Heart right ventricle (tissue), 16 donors: ENCODE measurements around the gene ZCCHC7. TPM values are rescaled to one million over a fixed set of nuclear protein-coding genes. Genes with fewer than 3 reads are reported as not detected.
A peak's percentile ranks its signal among the peaks of the same experiment; 100 is the strongest.
"Not testable (repeated sequence)": the region's sequence is repeated elsewhere in the genome, so short reads cannot be mapped to it uniquely, and the experiment has no call there.

ENCODE experiments used
- ATAC-seq, 8 donors: fragments of 200-7000 bp; cut with Tn5 transposase; one replicate each; pipeline ENCODE4 v1.9.1; 2020; ENCODE audit warnings: mild to moderate bottlenecking in 8 of 8, moderate library complexity in 8 of 8, moderate number of reproducible peaks in 1 of 8
- DNase-seq, 2 donors: peaks; one replicate each; pipeline ENCODE4 v3.0.0-alpha.2; 2020
- H3K27ac ChIP-seq, 10 donors: fragments of 200-600 bp; sonication (generic) in 2 of 10; one replicate each; pipeline versions ENCODE4 v1.5.0 to v1.8.0; 2020 to 2022; ENCODE audit warnings: mild to moderate bottlenecking in 3 of 10
- H3K27me3 ChIP-seq, 7 donors: fragments of 200-600 bp; one replicate each; pipeline ENCODE4 v1.8.0; 2021 to 2022; ENCODE audit warnings: mild to moderate bottlenecking in 2 of 7
- H3K36me3 ChIP-seq, 9 donors: fragments of 200-600 bp; sonication (generic) in 1 of 9; one replicate each; pipeline versions ENCODE4 v1.5.0 to v1.8.0; 2020 to 2022; ENCODE audit warnings: mild to moderate bottlenecking in 2 of 9
- H3K4me1 ChIP-seq, 9 donors: fragments of 200-600 bp; sonication (generic) in 1 of 9; one replicate each; pipeline versions ENCODE4 v1.5.0 to v1.8.0; 2020 to 2022; ENCODE audit warnings: mild to moderate bottlenecking in 4 of 9
- H3K4me3 ChIP-seq, 10 donors: fragments of 200-600 bp; sonication (generic) in 2 of 10; one replicate each; pipeline versions ENCODE4 v1.5.0 to v1.8.0; 2020 to 2022; ENCODE audit warnings: mild to moderate bottlenecking in 7 of 10, moderate library complexity in 2 of 10
- H3K9me3 ChIP-seq, 11 donors: fragments of 200-600 bp in 10 of 11; sonication (generic) in 2 of 11; one replicate each; pipeline versions ENCODE4 v1.5.0 to v1.8.0; 2013 to 2022; ENCODE audit warnings: mild to moderate bottlenecking in 2 of 11, control low read depth in 1 of 11, moderate library complexity in 1 of 11
- CTCF ChIP-seq, 9 donors: fragments of 200-600 bp; sonication (generic) in 2 of 9; IDR thresholded peaks; one replicate each; pipeline versions ENCODE4 v1.5.0 to v1.8.0; 2021 to 2022; ENCODE audit warnings: antibody characterized with exemption in 9 of 9, mild to moderate bottlenecking in 5 of 9, moderate library complexity in 1 of 9
- WGBS, 2 donors: extraction: QIAGEN DNeasy Blood & Tissue Kit; methylation state at CpG; one replicate each; pipeline ENCODE4 v1.1.7; 2013; ENCODE audit warnings: inconsistent platforms in 1 of 2; 5-methylcytosine and 5-hydroxymethylcytosine counted together
- intact Hi-C, 10 donors: fragments of 100-400 bp; cut with DNase I; formaldehyde crosslinking; loops; one replicate each; pipeline versions ENCODE4 v1.11.1 to v1.14.2; 2022
- polyA plus RNA-seq, 2 donors: library from polyadenylated mRNA; stranded (reverse); fragments of 200-250 nt; gene quantifications; one replicate each; pipeline ENCODE4 v1.2.3, GENCODE V29; 2013
- total RNA-seq, 10 donors: library from RNA; stranded (reverse); fragmentation: NEBNext Ultra II Directional in 3 of 10; extraction: Animal tissue kit (Norgen Biotek cat#: 25700) in 3 of 10; gene quantifications; one replicate each; pipeline versions ENCODE4 v1.2.1 to v1.2.4, GENCODE V29; 2021 to 2023
- donor health status: Arrhythmogenic right ventricular cardiomyopathy.
- donor health status: ischemic (EF 13 %, LVEDD 7.1; RV severe dilation, severe dysfunction).
- donor health status: healthy with polysubstance abuse.
- donor health status: DM: no; HTN: yes; CAD: no.
- donor health status: DM: no; HTN: no; CAD: no.
- donor health status: ischemic (EF 25% LVEDD 6.9; RV normal size, moderate dysfunction).
- donor health status: ischemic (EF 25% LVEDD 5.7; RV mildly dilated, moderate dysfunction).
- donor health status: healthy.
- donor health status: DM: yes; HTN: yes; CAD: no.
- donor health status: Ischemic cardiomyopathy.
- donor health status: ischemic (EF 35%, LVEDD 5.7; RV mildly dilated, moderate dysfunction).
- donor health status: nonischemic (EF 11% LVEDD 7.7; RV severe dilation, severe dysfunction).
- donor health status: DM: yes; HTN: yes; CAD: no.
- donor health status: PGD.
- donor health status: ischemic (EF 29% LVEDD 5.4; RV normal size, mild dysfunction).
- donor health status: nonischemic (EF 23%, LVEDD 6.1; RV moderate dilation, normal function).

The ZCCHC7 gene
- total and polyA plus RNA-seq, 12 donors, result 4.3 to 11.9 (median 8.9) TPM

GRCh38 chr9:37395663-37396062, 275.3 kb downstream of the ZCCHC7 start:
- no peaks in the 10 kb centered on the region for H3K4me1 ChIP-seq
- 80 to 81% methylated on average over 8 of the region's 8 CpGs for WGBS, 2 donors
- H3K9me3 ChIP-seq, result no peaks in the 10 kb centered on the region
- no peak overlapping the region for H3K4me3 ChIP-seq
- intact Hi-C loops, result no loop called here
- no peak for ATAC-seq
- TF ChIP-seq CTCF (IDR thresholded peaks at IDR 0.05), result no peak
- no peak overlapping the region for H3K27ac ChIP-seq
- DNase-seq, result no peak
- no peaks in the 10 kb centered on the region for H3K27me3 ChIP-seq
- H3K36me3 ChIP-seq, result no peaks in the 10 kb centered on the region

- ATAC-seq, H3K36me3 ChIP-seq, H3K4me3 ChIP-seq, intact Hi-C loops, H3K4me1 ChIP-seq, H3K27ac ChIP-seq, DNase-seq, H3K9me3 ChIP-seq, H3K27me3 ChIP-seq: not testable (repeated sequence)
- 94 to 99% methylated on average over 3 of the region's 3 CpGs for WGBS, 2 donors
These were observed 277.6 kb downstream of the ZCCHC7 start for GRCh38 chr9:37397948-37398347.

- no peak overlapping the region for H3K4me3 ChIP-seq
- no peak for TF ChIP-seq CTCF (IDR thresholded peaks at IDR 0.05)
- H3K4me1 ChIP-seq, result no peaks in the 10 kb centered on the region
- H3K27me3 ChIP-seq, result no peaks in the 10 kb centered on the region
- H3K9me3 ChIP-seq, result no peaks in the 10 kb centered on the region
- intact Hi-C loops, result no loop called here
- H3K36me3 ChIP-seq, result no peaks in the 10 kb centered on the region
- ATAC-seq, result no peak
- H3K27ac ChIP-seq, result no peak overlapping the region
- no peak for DNase-seq
- 83 to 85% methylated on average over 7 of the region's 7 CpGs for WGBS, 2 donors
These were observed 278.2 kb downstream of the ZCCHC7 start for GRCh38 chr9:37398464-37399025.

- H3K27ac ChIP-seq, result no peak overlapping the region
- H3K36me3 ChIP-seq, result no peaks in the 10 kb centered on the region
- no peak for DNase-seq
- intact Hi-C loops, result no loop called here
- TF ChIP-seq CTCF (IDR thresholded peaks at IDR 0.05), result no peak
- H3K4me1 ChIP-seq, result no peaks in the 10 kb centered on the region
- no peak for ATAC-seq
- no peaks in the 10 kb centered on the region for H3K27me3 ChIP-seq
- H3K4me3 ChIP-seq, result no peak overlapping the region
- no peaks in the 10 kb centered on the region for H3K9me3 ChIP-seq
- WGBS, 2 donors, result 67 to 68% methylated on average over 2 of the region's 2 CpGs
These were observed 279.0 kb downstream of the ZCCHC7 start for GRCh38 chr9:37399336-37399735.

- intact Hi-C loops, result loop anchor here in 1 of 10 donors (10.0 kb wide), 1 partner anchor 70 kb away; no protein-coding TSS in a partner anchor
- Histone ChIP-seq H3K4me1 (peaks cover 0 to 12% (median 0%) of the 10 kb centered on the region in 9 donors), H3K27me3 (no peaks in the 10 kb centered on the region), H3K9me3 (no peaks in the 10 kb centered on the region), H3K27ac (peak overlapping the region in 4 of 10 donors; percentile 9 to 65 (median 44)), H3K4me3 (no peak overlapping the region), H3K36me3 (no peaks in the 10 kb centered on the region)
- 78 to 84% methylated on average over 9 of the region's 9 CpGs for WGBS, 2 donors
- ATAC-seq, result peak in 4 of 8 donors; percentile 30 to 48 (median 33)
- no peak for TF ChIP-seq CTCF (IDR thresholded peaks at IDR 0.05)
- no peak for DNase-seq
These were observed 284.2 kb downstream of the ZCCHC7 start for GRCh38 chr9:37404590-37404989.
